Stomach (tissue), 4 donors: Measurements from ENCODE around the gene BBS9.

Experiments
- CTCF ChIP-seq, 7 experiments: fragments of 450-650 bp in 4 of 7; fragments of 200-600 bp in 3 of 7; sonication (generic) in 3 of 7; IDR thresholded peaks; one replicate each; pipeline ENCODE4 v1.5.1; 2016 to 2019; ENCODE audit warnings: antibody characterized with exemption in 7 of 7, control low read depth in 2 of 7, mild to moderate bottlenecking in 1 of 7
- EP300 ChIP-seq: sonication (generic); formaldehyde crosslinking; IDR thresholded peaks from one replicate; pipeline ENCODE4 v1.6.1; 2017; ENCODE audit warnings: antibody characterized with exemption
- POLR2AphosphoS5 ChIP-seq, 3 donors: sonication (generic); formaldehyde crosslinking; IDR thresholded peaks; one replicate each; pipeline ENCODE4 v1.6.1; 2016; ENCODE audit warnings: antibody characterized with exemption in 3 of 3

GRCh38 chr7:33578166-33578565, 448.8 kb downstream of the BBS9 start:
- no peak for TF ChIP-seq CTCF (IDR thresholded peaks at IDR 0.05)
- no peak for TF ChIP-seq EP300
- TF ChIP-seq POLR2AphosphoS5 (IDR thresholded peaks at IDR 0.05), result no peak
